ENCODE measurements around the gene ZGPAT. TPM values are rescaled to one million over a fixed set of nuclear protein-coding genes. Genes with fewer than 3 reads are reported as not detected.

ZGPAT gene
- total RNA-seq, 1 experiment from 2014 or later = 28.3 TPM

GRCh38 chr20:63702751-63703470 lies 4.9 kb upstream of the ZGPAT start:
- Histone ChIP-seq H3K27ac (ENCODE audit: low read depth, low read length, poor library complexity, severe bottlenecking) (no peak overlapping the region), H3K9me3 (ENCODE audit: low read depth, low read length, poor library complexity, severe bottlenecking) (no peaks in the 10 kb centered on the region), H3K27me3 (replicated peaks; ENCODE audit: insufficient read depth, low read depth, low read length, poor library complexity) (no peaks in the 10 kb centered on the region), H3K4me1 (ENCODE audit: insufficient read depth, low read length, poor library complexity, severe bottlenecking) (peaks cover 16% of the 10 kb centered on the region), H3K36me3 (ENCODE audit: insufficient read depth, low read length, poor library complexity, severe bottlenecking) (peaks cover 21% of the 10 kb centered on the region), H3K4me3 (ENCODE audit: low read depth, low read length, poor library complexity, severe bottlenecking) (no peak overlapping the region)
- ChIA-PET POLR2A (ENCODE audit: low non-redundant PET) (no interaction called here), CTCF (no interaction called here)
- intact Hi-C loops (cut with micrococcal nuclease; ENCODE audit: unreplicated experiment) = no loop called here
- BruUV-seq (replicated peaks) = no TSS peak
- no peak for DNase-seq (ENCODE audit: low spot score)
- TF ChIP-seq EZH2 (IDR thresholded peaks at IDR 0.05; ENCODE audit: borderline replicate concordance, low read depth, low read length, poor library complexity, severe bottlenecking) = no peak
- TF ChIP-seq, protein P1, sequence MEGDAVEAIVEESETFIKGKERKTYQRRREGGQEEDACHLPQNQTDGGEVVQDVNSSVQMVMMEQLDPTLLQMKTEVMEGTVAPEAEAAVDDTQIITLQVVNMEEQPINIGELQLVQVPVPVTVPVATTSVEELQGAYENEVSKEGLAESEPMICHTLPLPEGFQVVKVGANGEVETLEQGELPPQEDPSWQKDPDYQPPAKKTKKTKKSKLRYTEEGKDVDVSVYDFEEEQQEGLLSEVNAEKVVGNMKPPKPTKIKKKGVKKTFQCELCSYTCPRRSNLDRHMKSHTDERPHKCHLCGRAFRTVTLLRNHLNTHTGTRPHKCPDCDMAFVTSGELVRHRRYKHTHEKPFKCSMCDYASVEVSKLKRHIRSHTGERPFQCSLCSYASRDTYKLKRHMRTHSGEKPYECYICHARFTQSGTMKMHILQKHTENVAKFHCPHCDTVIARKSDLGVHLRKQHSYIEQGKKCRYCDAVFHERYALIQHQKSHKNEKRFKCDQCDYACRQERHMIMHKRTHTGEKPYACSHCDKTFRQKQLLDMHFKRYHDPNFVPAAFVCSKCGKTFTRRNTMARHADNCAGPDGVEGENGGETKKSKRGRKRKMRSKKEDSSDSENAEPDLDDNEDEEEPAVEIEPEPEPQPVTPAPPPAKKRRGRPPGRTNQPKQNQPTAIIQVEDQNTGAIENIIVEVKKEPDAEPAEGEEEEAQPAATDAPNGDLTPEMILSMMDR (conservative IDR thresholded peaks at IDR 0.05; ENCODE audit: low read depth, low read length) = no peak

GRCh38 chr20:63703471-63703975 lies 4.3 kb upstream of the ZGPAT start:
- Histone ChIP-seq H3K9me3 (ENCODE audit: low read depth, low read length, poor library complexity, severe bottlenecking) (no peaks in the 10 kb centered on the region), H3K27ac (ENCODE audit: low read depth, low read length, poor library complexity, severe bottlenecking) (no peak overlapping the region), H3K4me3 (ENCODE audit: low read depth, low read length, poor library complexity, severe bottlenecking) (no peak overlapping the region), H3K36me3 (ENCODE audit: insufficient read depth, low read length, poor library complexity, severe bottlenecking) (peaks cover 21% of the 10 kb centered on the region), H3K27me3 (replicated peaks; ENCODE audit: insufficient read depth, low read depth, low read length, poor library complexity) (no peaks in the 10 kb centered on the region), H3K4me1 (ENCODE audit: insufficient read depth, low read length, poor library complexity, severe bottlenecking) (peaks cover 14% of the 10 kb centered on the region)
- ChIA-PET POLR2A (ENCODE audit: low non-redundant PET) (no interaction called here), CTCF (no interaction called here)
- intact Hi-C loops (cut with micrococcal nuclease; ENCODE audit: unreplicated experiment) = no loop called here
- DNase-seq (ENCODE audit: low spot score) = no peak
- TF ChIP-seq, protein P1 (conservative IDR thresholded peaks at IDR 0.05; ENCODE audit: low read depth, low read length) = no peak
- TF ChIP-seq EZH2 (IDR thresholded peaks at IDR 0.05; ENCODE audit: borderline replicate concordance, low read depth, low read length, poor library complexity, severe bottlenecking) = no peak
- BruUV-seq (replicated peaks) = no TSS peak

DNA sequence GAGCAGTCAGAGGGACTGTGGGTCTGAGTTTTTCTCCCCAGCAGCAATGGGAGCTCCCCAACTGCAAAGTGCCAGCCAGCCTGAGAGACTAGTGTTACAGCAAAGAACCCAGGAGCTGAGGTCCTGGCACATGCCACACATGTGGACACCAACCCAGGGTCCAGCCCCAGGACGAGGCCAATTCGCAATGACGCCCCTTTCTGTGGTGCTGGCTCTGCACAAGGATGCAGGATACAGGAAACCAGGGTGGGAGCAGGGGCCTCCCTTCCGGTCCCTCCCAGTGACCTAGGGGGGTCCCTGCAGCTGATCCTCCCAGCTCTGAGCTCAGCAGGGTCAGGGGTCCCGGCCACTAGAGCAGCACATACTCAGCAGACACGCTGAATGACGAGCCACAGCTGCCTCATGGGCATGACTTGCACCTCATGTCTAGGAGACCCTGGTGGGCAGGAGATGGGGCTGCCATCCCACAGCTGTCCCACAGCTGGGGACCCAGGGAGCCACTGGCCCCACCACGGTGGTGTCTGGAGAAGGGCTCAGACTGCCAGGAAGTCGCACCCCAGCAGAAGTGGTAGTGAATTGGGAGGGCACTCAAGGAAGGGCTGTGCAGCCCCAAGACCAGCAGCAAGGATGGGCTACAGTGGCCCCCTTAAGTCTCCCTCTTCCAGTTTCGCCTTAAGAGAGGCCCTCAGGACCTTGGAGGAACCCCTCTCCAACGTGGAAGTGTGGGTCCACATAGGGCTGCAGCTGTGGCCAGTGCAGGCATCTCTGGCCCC lies 3.7 kb upstream of the ZGPAT start:
- BruUV-seq (replicated peaks) = no TSS peak
- CTCF ChIA-PET = no interaction called here
- peaks cover 28% of the 10 kb centered on the region for H3K36me3 ChIP-seq (ENCODE audit: insufficient read depth, low read length, poor library complexity, severe bottlenecking)
- DNase-seq (ENCODE audit: low spot score) = no peak
- POLR2A ChIA-PET (ENCODE audit: low non-redundant PET) = no interaction called here
- H3K4me3 ChIP-seq (ENCODE audit: low read depth, low read length, poor library complexity, severe bottlenecking) = no peak overlapping the region
- TF ChIP-seq, protein P1 (conservative IDR thresholded peaks at IDR 0.05; ENCODE audit: low read depth, low read length) = no peak
- TF ChIP-seq EZH2 (IDR thresholded peaks at IDR 0.05; ENCODE audit: borderline replicate concordance, low read depth, low read length, poor library complexity, severe bottlenecking) = no peak
- intact Hi-C loops (cut with micrococcal nuclease; ENCODE audit: unreplicated experiment) = no loop called here
- H3K4me1 ChIP-seq (ENCODE audit: insufficient read depth, low read length, poor library complexity, severe bottlenecking) = peaks cover 13% of the 10 kb centered on the region
- no peaks in the 10 kb centered on the region for H3K27me3 ChIP-seq (replicated peaks; ENCODE audit: insufficient read depth, low read depth, low read length, poor library complexity)
- H3K27ac ChIP-seq (ENCODE audit: low read depth, low read length, poor library complexity, severe bottlenecking) = no peak overlapping the region
- H3K9me3 ChIP-seq (ENCODE audit: low read depth, low read length, poor library complexity, severe bottlenecking) = no peaks in the 10 kb centered on the region
